Activated CD8-positive, alpha-beta memory T cell treated with anti-CD3 and anti-CD28 coated beads, Interleukin-2, amount 50 U/mL, for 24 hours (primary cell): ENCODE measurements around the gene PIGP.
"Not testable (repeated sequence)": the region's sequence is repeated elsewhere in the genome, so short reads cannot be mapped to it uniquely, and the experiment has no call there.

ENCODE experiments used
- DNase-seq: peaks from one replicate; pipeline ENCODE4 v3.0.0-alpha.2; 2020; ENCODE audit errors: extremely low read depth

PIGP gene

DNA sequence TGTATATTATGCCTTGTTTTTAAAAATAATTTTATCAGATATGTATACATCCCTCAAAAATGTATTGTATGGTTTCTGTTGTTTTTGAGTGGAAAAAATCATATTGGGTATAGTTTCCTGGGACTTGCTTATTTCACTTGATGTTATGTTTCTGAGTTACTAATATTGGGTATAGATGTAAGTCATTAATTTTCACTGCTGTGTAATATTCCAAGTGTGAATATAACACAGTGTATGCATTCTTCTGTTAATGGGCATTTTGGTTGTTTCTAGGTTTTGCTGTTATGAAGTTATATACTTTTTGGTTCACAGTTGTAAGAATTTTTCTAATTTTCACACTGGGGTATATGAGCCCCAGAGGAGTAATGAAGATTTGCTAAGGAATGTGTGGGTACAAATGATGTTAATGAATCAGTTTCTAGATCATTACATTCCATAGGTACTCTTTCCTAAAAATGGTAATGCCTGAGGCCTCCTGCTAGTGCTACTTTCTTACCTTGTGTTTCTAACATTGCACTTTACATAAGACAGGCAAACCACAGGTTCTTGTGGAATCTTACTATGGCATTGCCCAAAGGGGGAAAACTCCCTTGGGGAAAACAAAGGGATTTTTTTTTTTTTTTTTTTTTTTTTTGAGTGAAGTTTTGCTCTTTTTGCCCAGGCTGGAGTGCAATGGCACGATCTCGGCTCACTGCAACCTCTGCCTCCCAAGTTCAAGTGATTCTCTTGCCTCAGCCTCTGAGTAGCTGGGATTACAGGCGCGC, 3.4 kb upstream of the PIGP start:
- DNase-seq, result no peak

DNA sequence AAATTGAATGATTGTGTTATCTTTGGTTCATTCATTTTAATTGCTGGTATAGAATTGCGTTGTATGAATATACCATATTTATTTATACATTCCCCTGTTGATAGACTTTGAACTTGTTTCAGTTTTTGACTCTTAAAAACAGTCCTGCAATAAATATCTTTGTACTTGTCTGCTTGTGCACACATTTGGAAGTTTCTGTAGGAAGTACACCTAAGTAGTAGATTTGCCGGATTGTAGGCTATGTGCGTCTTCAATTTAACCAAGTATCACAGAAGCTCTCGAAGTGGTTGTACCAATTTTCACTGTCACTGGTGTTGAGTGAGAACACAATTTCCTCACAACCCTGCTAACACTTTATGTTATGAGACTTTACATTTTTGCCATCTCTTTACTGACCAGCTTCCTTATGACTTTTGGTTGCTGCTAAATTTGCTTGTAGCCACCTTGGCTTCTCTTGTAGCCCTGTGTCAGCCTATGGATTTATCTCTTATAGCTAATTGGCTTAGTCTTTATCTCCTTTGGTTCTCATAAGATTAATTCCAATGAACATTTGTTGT, 2.4 kb upstream of the PIGP start:
- no peak for DNase-seq

DNA sequence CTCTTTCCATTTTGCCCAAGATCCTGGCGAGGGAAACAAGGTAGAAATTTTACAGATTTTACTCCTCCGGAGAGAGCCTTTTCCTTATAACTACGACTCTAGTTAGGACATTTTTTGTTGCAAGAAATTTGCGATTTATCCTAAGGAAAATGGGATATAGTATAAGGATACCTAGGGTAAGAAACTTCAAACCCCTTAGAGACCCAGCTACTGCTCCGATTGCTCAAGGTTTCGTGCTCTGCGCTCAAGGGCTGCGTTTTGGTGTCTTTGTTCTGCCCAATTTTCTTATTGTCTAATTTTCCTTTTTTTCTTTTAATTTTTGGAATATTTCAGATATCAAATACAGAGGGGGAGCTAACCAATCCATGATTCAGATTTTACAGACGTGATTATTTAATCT, 1.7 kb upstream of the PIGP start:
- DNase-seq, result no peak

DNA sequence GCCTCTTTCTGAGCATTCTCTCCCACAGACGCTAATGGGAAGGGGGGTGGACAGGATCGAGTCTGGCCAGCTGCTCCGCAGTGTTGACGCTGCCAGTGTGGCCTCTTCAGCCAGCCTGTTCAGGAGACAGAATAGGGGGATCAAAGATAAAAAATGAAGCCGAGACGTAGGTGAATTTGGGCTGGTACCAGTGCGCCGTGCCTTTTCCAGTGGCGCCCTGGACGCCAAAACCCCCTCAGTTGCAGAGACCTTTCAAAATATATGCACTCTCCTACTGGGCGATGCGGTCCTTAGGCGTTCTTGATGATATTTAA, 1.3 kb upstream of the PIGP start:
- DNase-seq, result no peak

DNA sequence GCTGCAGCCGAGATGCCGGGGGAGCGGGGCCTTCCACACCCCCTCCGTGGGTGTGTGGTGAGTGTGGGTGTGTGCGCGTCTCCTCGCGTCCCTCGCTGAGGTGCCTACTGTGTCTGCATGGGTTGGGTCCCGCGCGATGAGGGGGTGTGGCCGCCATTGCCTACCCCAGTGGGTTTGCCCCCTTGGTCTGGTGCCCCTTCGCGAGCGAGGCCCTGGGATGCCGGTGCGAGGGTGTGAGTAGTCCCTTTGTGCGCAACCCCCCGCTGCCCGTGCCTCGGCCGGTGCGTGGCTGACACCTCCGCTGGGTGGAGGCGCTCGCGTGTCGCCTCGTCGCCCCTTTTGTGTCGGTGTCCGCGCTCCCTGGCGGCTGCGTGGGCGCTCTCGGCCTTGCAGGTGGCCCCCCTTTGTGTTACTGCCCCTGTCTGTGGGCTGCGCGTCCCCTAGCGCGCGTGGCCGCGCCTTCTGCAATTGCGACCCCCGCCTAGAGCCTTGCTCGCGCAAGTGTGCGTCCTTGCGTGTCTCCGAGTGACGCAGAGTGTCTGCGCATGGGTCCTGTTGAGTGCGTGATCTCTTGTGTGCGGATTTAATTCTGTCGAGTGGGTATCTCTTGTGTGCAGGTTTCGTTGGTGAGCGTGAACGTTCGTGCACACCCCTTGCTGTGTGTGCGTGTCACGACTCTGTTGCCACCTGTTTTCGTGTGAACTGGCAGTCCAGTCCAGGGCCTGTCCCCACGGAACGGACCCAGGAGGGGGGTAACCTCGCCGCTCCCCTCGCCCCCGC, 736 bp upstream of the PIGP start:
- DNase-seq, result no peak

DNA sequence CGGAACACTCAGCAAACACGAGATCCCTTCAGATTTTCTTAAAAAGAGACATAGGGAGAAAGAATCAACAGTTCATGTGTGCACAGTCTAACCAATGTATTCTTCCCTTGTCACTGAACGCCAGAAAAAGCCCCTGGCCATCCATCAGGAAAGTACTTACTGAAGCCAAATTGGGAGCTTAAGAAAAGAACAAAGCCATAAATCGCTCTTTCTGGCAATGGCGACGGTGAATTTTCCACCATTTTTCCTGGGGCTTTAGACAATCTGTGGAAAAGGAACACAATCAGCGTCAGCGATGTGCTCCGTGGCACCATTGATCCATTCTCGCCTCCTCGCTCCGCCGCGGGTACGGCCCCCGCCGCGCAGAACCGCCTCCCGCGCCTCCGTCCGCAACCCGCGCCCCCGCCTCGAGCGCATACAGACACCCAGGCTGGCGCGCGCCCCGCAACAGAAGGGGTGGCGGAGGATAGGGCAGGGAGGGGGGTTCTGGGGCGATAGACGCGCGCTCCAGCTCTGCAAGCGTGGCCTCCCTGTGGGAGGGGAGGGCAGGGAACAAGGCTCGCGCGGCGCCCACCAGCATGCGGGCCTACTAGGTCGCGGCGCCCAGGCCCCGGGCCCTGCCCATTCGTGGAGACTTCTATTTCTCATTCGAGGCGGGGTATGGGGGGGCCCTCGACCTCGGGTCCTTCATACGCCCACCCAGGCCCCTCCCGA, 440 bp downstream of the PIGP start:
- DNase-seq, result no peak

DNA sequence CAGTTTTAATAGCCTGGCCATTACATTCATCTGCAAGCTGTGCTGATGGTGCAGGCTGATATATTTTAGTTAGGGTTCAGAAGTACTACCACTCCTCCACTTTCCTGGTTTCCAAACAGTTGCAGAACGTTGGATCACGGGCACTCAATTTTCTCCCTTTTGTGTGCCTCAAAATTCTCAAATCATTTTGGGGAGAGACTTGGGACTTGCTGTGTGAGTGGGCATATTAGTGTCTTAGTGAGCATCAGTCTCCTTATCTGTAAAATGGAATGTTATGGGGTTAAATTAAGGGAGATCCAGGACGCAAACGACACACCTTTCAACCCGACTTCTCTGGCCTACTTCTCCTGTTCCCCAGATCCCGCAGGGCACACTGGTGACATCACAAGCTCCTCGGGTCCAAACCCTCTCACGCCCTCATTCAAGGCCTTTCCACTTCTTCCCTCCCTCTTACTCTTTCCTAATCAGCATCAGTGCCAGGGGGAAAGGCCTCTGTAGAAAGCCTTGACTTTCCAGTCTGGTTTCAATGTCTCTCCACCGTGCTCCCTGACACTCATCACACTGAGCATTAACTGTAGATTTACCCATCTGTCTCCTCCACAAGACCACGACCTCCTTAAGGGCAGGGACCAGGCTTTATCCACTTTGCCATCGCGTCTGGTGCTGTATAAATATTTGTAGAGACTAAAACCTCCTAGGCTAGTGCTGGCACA, 1.2 kb downstream of the PIGP start:
- no peak for DNase-seq

DNA sequence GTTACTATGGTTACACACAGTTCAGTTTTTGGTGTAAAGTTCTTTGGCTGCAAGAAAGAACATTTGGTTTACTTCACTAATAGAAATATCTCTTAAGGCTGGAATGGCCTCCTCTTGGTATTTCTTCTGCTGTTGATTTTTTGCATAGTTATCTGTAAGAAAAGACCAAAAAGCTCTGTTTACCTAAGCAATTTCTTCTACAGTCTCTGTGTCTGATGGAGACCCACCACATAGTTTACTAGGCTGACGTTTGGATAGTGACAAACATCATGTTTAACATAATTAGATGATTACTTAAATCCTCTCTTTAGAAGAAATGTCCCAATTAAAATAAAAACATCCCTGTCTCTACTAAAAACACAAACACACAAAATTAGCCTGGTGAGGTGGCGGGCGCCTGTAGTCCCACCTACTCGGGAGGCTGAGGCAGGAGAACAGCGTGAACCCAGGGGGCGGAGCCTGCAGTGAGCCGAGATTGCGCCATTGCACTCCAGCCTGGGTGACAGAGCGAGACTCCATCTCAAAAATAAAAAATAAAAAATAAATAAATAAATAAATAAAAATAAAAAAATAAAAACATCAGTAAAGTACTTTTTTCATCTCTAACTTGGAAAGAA, 7.2 kb downstream of the PIGP start:
- DNase-seq, result no peak

DNA sequence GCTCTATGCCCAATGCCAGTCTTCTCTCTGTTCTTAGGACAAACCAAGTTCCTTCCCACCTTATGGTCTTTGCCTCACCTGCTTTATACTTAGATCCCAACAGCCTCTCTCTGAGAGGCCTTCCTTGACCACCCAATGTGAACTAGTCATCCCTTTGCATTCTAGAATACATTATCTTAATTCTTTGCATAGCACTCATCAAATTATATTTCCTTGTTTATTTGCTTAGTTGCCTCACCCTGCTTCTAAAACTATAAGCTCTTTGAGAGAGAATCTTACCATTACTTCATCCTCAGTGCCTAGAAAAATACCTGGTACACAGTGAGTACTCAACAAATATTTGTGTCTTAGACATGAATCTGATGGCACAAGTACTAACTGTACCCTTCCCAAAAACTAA, 8.0 kb downstream of the PIGP start:
- DNase-seq, result no peak

DNA sequence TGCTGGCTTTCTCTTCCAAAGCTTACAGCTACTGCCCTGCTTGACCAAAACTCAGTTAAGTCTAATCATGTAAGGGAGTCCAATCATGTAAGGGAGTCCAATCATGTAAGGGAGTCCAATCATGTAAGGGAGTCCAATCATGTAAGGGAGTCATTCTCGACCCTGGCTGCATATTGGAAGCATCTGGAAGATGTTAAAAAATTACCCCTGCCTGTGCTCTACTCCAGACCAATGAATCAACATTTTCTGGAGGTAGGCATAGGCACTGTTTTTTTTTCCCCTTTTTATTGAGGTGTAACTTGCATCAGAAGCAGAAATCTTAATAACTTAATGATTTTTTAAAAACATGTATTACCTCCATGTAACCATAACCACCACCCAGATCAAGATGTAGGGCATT, 9.4 kb downstream of the PIGP start:
- no peak for DNase-seq

DNA sequence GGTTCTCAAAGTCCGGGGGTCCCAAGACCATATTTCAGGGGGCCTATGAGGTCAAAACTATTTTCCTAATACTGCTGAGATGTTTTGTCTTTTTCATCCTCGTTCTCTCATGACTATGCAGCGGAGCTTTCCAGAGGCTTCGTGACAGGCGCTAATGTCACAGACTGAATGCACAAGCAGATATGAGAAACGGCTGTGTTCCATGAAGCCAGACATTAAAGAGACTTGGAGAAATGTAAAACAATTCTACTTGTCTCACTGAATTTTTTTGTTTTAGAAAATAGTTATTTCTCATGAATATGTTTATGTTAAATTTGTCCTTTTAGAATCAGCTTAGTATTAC, 10.3 kb downstream of the PIGP start:
- DNase-seq, result no peak

DNA sequence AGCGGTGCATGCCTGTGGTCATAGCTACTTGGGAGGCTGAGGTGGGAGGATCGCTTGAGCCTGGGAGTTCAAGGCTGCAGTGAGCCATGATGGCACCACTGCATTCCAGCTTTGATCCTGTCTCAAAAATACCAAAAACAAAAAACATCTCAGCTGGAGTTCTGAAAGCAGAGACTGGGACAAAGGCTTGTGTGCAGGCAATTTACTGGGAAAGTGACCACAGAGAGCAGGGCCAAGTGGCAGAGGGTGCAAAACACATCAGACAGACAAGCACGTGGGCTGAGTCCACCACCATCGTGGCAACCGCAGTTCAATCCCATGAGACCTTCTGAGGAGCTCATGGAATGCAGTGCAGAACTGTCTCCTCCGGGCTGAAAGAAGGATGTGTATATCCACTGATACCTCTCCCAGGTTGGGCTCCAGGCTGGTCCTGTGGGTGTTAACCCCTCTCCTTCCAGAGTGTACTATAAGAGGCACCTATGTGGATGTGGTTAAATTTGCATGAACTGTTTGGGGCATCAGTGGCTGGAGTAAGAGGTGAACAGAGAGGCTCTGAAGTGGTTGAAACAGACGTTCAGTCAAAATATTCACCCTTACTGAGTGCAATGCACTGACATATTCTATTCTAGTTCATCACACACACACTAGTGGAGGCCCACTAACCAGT, 10.8 kb downstream of the PIGP start:
- DNase-seq, result no peak

DNA sequence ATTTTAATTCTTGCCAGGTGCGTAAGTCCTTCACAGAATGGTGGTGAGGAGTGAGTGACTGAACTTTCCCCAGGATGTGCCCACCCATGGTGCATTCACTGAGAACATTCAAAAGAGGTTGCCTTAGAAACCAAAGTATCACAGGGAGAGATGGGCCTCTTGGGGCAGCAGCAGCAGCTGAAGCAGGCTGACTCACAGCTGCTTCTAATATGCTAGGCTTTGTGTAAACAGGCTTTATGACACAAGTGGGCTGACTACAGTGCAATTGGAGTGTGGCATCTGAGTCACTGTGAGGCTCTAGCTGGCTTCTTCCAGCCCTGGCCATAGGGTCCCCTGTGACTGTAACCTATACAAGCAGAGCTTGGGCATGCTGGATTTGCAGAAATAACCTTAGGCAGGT, 12.6 kb downstream of the PIGP start:
- no peak for DNase-seq

DNA sequence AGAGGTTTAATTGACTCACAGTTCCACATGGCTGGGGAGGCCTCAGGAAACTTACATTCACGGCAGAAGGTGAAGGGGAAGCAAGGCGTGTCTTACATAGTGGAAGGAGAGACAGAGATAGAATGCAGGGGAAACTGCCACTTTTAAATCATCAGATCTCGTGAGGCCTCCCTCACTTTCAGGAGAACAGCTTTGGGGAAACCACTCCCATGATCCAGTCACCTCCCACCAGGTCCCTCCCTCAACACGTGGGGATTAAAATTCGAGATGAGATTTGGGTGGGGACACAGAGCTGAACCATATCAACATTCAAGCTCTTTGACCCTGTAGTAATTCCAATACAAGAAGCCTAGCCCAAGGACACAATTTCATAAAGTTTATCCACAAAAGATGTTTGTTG, 13.7 kb downstream of the PIGP start:
- DNase-seq, result no peak

DNA sequence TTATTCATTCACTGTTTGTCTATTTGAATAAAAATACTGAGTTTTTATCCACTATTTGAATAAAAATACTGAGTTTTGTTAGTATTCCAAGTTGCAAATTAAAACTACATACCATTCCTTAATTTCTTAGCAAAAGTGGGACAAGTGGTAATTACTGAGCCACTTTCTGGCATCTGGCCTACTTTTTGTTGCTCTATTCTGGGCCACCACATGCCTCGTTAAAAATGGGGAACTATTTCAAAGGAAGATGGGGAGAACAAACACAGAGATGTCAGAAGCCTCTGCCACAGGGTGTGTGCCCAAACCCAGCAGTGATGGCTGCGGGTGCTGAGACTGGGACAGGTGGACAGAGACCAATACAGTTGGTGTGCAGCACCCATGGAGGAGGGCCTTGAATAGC, 14.6 kb downstream of the PIGP start:
- no peak for DNase-seq

DNA sequence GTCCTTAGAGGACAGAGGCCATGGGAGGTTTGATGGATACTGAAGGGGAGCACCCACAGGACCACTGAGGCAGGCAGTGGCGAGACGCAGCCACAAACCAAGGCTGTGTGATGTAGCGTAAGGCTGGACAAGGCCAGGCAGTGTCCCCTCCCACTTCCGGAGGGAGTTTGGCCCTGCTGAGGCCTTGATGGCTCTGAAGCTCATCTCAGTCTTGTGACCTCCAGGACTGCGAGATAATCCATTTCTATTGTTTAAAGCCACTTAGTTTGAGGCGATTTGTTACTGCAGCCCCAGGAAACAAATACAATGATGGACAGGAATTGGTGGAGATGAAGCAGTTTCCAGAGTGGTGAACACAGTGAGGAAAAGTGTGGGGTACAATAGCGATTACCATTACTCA, 15.3 kb downstream of the PIGP start:
- DNase-seq, result no peak

DNA sequence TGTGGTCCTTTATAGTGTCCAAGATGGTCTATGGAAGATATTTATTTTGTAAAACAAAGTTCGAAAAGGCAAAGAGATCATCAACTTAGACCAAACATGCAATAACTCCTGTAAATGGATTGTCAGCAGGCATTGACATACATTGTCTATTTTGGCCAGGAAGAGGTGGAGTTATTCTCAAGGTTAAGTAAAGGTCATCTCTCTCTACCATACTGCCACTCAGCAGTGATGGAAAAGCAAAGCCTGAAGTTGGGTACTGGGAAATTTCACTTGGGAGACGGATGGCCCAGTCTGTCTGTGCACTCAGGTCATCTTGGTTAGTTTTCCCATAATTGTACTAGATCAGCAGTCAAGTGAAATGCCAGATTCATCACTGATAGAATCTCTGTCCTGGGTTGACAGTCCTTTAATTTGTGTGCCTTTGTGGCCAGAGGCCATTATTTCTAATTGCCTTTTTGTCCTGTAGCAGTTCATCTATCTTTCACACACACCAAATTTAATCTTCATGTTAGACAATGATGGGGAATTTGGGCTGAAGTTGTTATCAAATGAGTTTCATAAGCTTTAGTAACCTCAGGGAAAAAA, 17.5 kb downstream of the PIGP start:
- DNase-seq, result no peak

DNA sequence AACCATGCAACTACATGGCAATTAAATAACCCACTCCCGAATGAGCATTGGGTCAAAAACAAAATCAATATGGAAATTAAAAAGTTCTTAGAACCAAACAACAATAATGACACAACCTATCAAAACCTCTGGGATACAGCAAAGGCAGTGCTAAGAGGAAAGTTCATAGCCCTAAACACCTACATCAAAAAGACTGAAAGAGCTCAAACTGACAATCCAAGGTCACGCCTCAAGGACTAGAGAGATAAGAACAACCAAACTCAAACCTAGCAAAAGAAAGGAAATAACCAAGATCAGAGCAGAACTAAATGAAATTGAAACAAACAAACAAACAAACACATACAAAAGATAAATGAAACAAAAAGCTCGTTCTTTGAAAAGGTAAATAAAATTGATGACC, 23.1 kb downstream of the PIGP start:
- DNase-seq, result not testable (repeated sequence)

DNA sequence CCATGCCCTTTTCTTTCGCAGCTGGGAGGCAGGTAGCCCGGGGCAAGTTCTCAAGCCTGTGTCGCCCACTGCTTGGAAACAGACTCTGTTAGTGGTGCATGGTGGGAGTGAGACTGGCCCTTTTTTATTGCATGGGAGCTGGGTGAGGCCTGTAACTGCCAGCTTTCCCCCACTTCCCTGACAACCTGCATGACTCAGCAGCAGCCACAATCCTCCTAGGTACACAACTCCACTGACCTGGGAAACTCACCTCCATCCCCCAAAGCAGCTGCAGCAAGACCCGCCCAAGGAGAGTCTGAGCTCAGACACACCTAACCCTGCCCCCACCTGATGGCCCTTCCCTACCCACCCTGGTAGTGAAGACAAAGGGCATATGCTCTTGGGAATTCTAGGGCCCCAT, 25.8 kb downstream of the PIGP start:
- DNase-seq, result no peak

DNA sequence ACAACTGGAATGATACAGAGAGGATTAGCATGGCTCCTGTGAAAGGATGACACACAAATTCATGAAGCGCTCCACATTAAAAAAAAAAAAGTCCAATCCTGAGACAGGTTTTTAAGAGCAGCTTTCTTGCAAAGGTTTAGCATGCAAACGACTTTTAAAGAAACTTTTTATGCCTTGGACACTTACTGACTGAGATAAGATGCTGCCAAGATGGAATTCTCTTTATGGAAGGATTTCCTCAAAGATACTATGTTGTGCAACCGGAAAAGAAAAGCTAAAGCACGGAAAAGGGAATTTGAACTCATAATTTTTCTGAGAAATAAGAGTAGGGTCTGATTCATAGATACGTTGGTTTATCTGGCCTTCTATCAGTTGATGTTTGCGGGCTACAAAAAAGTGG, 27.3 kb downstream of the PIGP start:
- DNase-seq, result no peak

DNA sequence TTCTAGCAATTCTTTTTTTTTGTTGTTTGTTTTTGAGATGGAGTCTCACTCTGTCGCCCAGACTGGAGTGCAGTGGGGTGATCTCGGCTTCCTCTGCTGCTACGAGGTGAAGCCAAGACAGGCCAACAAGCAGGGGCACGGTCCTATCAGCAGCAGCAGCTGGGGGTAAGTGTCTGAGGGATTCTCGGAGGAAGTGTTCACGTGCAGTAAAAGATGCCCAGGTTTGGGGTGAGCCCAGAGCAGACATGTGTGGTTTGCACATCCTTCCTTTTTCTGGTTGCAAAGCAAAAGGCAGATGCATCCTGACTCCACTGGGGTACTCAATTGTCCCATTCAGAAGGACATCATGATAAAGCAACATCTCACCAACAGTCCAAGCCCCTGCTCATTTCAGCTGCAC, 27.7 kb downstream of the PIGP start:
- DNase-seq, result no peak
